ENCODE data around the gene XYLT1. TPM values are rescaled to one million over a fixed set of nuclear protein-coding genes. Genes with fewer than 3 reads are reported as not detected.

XYLT1 gene
- total RNA-seq, 3 donors from 2014 or later (not counting 1 experiment from before 2014, with no cell fraction given): 40.9 to 55.5 (median 43.8) TPM

DNA sequence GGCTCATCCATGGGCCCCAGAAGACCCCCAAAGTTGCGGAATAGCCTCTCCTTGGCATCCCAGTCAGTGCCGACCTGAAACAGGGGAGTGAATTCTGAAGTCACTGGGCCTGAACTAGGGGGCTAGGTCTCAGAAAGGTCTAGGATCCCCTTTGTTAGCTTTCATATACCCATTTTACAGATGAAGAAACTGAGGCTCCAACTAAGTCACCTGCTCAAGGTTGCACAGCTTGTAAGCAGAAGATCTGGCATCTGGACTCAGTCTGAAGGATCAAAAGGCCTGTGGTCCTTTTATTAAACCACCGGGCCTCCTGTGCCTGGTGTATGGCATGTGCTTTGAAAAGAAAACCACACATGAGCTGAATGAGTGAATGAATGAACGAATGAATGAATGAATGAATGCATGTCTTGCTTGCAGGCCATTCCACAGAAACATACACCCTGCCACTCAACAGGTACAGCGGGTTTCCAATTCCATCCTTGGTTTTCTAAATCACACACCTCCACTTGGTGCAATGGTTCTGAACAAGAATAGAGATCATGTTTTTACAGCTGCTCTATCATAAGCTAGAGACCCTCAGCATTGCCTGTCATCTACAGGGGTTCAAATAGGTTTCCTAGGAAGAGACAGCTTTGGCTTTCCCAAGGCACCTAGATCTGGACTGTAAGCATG, 352.7 kb downstream of the XYLT1 start:
- no peak overlapping the region for H3K27ac ChIP-seq (ENCODE audit: low read length)
- 91% methylated on average over 5 of the region's 5 CpGs for WGBS (ENCODE audit: insufficient coverage)

DNA sequence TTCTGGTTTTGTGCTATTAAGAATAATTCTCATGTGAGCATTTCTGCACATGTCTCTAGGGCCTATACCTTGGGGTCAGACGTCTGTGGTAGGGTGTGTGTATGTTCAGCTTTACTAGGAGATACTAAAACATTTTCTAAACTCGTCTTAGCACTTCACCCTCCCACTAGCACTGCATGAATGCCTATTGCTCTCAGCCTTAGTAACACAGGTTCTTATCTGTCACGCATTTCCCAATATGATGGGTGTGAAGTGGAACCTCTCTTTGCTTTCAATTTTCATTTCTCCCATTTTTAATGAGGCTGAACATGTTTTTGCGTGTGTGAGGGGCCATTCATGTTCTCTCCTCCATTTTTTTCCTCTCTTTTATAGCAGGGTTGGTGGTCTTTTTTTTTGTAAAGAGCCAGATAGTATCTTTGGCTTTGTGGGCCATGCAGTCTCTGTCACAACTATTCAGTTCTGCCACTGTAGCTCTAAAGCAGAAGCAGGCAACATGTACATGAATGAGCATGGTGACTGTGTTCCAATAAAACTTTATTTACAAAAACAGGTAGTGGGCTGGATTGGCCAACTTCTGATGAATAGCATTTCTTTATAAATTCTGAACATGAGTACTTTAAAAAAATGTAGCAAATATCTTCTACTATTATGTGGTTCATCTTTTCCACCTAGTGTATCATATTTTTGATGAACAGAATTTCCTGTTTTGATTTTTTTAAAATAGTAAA, 354.0 kb downstream of the XYLT1 start:
- no peaks in the 10 kb centered on the region for H3K36me3 Mint-ChIP-seq
- no peaks in the 10 kb centered on the region for H3K27me3 Mint-ChIP-seq (ENCODE audit: low read depth in 2 of 2)
- H3K9me3 Mint-ChIP-seq: no peaks in the 10 kb centered on the region
- Histone ChIP-seq H3K27me3 (ENCODE audit: control insufficient read depth, insufficient read depth, low read length) (no peaks in the 10 kb centered on the region), H3K27ac (ENCODE audit: low read length) (no peak overlapping the region), H3K36me3 (ENCODE audit: control insufficient read depth, insufficient read depth, low read length) (peaks cover 10% of the 10 kb centered on the region), H3K4me1 (ENCODE audit: control insufficient read depth, insufficient read depth, low read length) (no peaks in the 10 kb centered on the region), H3K9me3 (ENCODE audit: control insufficient read depth, insufficient read depth, low read length) (no peaks in the 10 kb centered on the region), H3K4me3 (ENCODE audit: low read length) (no peak overlapping the region)
- intact Hi-C loops (cut with micrococcal nuclease): no loop called here
- peak overlapping the region; percentile 50 to 69 for H3K27ac Mint-ChIP-seq
- peak in 1 of 3 donors; percentile 69 for ATAC-seq
- WGBS (ENCODE audit: insufficient coverage): no CpG with 5 or more reads among the region's 4 CpGs
- H3K4me3 Mint-ChIP-seq: no peak overlapping the region
- TF ChIP-seq, protein P1, sequence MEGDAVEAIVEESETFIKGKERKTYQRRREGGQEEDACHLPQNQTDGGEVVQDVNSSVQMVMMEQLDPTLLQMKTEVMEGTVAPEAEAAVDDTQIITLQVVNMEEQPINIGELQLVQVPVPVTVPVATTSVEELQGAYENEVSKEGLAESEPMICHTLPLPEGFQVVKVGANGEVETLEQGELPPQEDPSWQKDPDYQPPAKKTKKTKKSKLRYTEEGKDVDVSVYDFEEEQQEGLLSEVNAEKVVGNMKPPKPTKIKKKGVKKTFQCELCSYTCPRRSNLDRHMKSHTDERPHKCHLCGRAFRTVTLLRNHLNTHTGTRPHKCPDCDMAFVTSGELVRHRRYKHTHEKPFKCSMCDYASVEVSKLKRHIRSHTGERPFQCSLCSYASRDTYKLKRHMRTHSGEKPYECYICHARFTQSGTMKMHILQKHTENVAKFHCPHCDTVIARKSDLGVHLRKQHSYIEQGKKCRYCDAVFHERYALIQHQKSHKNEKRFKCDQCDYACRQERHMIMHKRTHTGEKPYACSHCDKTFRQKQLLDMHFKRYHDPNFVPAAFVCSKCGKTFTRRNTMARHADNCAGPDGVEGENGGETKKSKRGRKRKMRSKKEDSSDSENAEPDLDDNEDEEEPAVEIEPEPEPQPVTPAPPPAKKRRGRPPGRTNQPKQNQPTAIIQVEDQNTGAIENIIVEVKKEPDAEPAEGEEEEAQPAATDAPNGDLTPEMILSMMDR (IDR thresholded peaks at IDR 0.05): no peak
- peaks cover 28 to 29% of the 10 kb centered on the region in 2 donors for H3K4me1 Mint-ChIP-seq
- no peak for DNase-seq

More for the DNA sequence above, 352.7 kb downstream of the XYLT1 start:
- Mint-ChIP-seq H3K9me3 (no peaks in the 10 kb centered on the region), H3K27ac (no peak overlapping the region), H3K4me1 (peaks cover 21% of the 10 kb centered on the region in 2 donors), H3K36me3 (no peaks in the 10 kb centered on the region), H3K4me3 (no peak overlapping the region), H3K27me3 (ENCODE audit: low read depth in 2 of 2) (no peaks in the 10 kb centered on the region)
- H3K4me3 ChIP-seq (ENCODE audit: low read length): no peak overlapping the region
- H3K9me3 ChIP-seq (ENCODE audit: control insufficient read depth, insufficient read depth, low read length): no peaks in the 10 kb centered on the region
- peaks cover 10% of the 10 kb centered on the region for H3K36me3 ChIP-seq (ENCODE audit: control insufficient read depth, insufficient read depth, low read length)
- no peaks in the 10 kb centered on the region for H3K27me3 ChIP-seq (ENCODE audit: control insufficient read depth, insufficient read depth, low read length)
- no peak for DNase-seq
- no peak for ATAC-seq
- intact Hi-C loops (cut with micrococcal nuclease): no loop called here
- TF ChIP-seq, protein P1 (IDR thresholded peaks at IDR 0.05): no peak
- H3K4me1 ChIP-seq (ENCODE audit: control insufficient read depth, insufficient read depth, low read length): no peaks in the 10 kb centered on the region

DNA sequence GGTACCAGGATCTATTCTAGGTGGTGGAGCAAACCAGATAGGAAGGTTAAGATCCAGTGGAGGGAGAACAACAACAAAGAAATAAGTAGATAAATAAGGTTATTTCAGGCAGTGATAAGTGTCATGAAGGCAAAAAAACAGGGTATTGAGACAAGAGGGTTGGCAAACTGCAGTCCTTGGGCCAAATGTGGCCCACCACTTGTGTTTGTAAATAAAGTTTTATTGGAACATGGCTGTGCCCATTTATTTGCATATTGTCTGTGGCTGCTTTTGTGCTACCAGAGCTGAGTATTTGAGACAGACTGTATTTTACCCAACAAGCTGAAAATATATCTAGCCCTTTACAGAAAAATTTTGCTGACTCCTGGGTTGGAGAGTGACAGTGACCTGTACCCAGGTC, 361.3 kb downstream of the XYLT1 start:
- TF ChIP-seq, protein P1 (IDR thresholded peaks at IDR 0.05): no peak
- H3K27ac Mint-ChIP-seq: peak overlapping the region in 1 of 2 donors; percentile 58
- no peak overlapping the region for H3K27ac ChIP-seq (ENCODE audit: low read length)
- no peaks in the 10 kb centered on the region for H3K36me3 Mint-ChIP-seq
- H3K4me3 Mint-ChIP-seq: no peak overlapping the region
- peaks cover 30% of the 10 kb centered on the region for H3K4me1 ChIP-seq (ENCODE audit: control insufficient read depth, insufficient read depth, low read length)
- ATAC-seq (no peak), DNase-seq (no peak)
- no peaks in the 10 kb centered on the region for H3K9me3 ChIP-seq (ENCODE audit: control insufficient read depth, insufficient read depth, low read length)
- H3K36me3 ChIP-seq (ENCODE audit: control insufficient read depth, insufficient read depth, low read length): no peaks in the 10 kb centered on the region
- intact Hi-C loops (cut with micrococcal nuclease): no loop called here
- H3K4me3 ChIP-seq (ENCODE audit: low read length): no peak overlapping the region
- H3K4me1 Mint-ChIP-seq: peaks cover 36 to 39% of the 10 kb centered on the region in 2 donors
- no peaks in the 10 kb centered on the region for H3K27me3 ChIP-seq (ENCODE audit: control insufficient read depth, insufficient read depth, low read length)
- H3K9me3 Mint-ChIP-seq: peaks cover 0 to 2% of the 10 kb centered on the region in 2 donors
- no peaks in the 10 kb centered on the region for H3K27me3 Mint-ChIP-seq (ENCODE audit: low read depth in 2 of 2)

Data from natural killer cell (primary cell).